Neutrophil (primary cell): ENCODE data around the gene ERICH6B.

ENCODE experiments used
- H3K27ac ChIP-seq: fragments of 200-600 bp; sonication (generic); 2 replicates; pipeline ENCODE4 v1.5.1; 2016; ENCODE audit warnings: mild to moderate bottlenecking, moderate library complexity
- H3K27me3 ChIP-seq: fragments of 200-600 bp; sonication (generic); 2 replicates; pipeline ENCODE4 v1.6.0; 2016; ENCODE audit warnings: mild to moderate bottlenecking
- H3K36me3 ChIP-seq: fragments of 200-600 bp; sonication (generic); 2 replicates; pipeline ENCODE4 v1.5.1; 2017
- H3K4me1 ChIP-seq, 2 experiments: fragments of 200-600 bp in 1 of 2; sonication (generic) in 1 of 2; 1 replicate in 1 of 2; 2 replicates in 1 of 2; pipeline versions ENCODE4 v1.5.1 to v1.6.1; 2013 to 2016; ENCODE audit warnings: low read depth in 1 of 2, low read length in 1 of 2, mild to moderate bottlenecking in 1 of 2, moderate library complexity in 1 of 2; ENCODE audit not compliant: control insufficient read depth in 1 of 2, insufficient read depth in 1 of 2
- H3K4me3 ChIP-seq, 2 experiments: fragments of 200-600 bp in 1 of 2; sonication (generic) in 1 of 2; 1 replicate in 1 of 2; 2 replicates in 1 of 2; pipeline ENCODE4 v1.5.1; 2013 to 2016; ENCODE audit warnings: low read depth in 1 of 2, low read length in 1 of 2, mild to moderate bottlenecking in 1 of 2, moderate library complexity in 1 of 2
- H3K9me3 ChIP-seq: fragments of 200-600 bp; sonication (generic); 2 replicates; pipeline ENCODE4 v1.5.1; 2016
- TF ChIP-seq, protein P1 (sequence below): fragments of 200-600 bp; sonication (generic); IDR thresholded peaks from 2 replicates; pipeline ENCODE4 v1.5.1; 2016; ENCODE audit warnings: antibody characterized with exemption

The ERICH6B gene

DNA sequence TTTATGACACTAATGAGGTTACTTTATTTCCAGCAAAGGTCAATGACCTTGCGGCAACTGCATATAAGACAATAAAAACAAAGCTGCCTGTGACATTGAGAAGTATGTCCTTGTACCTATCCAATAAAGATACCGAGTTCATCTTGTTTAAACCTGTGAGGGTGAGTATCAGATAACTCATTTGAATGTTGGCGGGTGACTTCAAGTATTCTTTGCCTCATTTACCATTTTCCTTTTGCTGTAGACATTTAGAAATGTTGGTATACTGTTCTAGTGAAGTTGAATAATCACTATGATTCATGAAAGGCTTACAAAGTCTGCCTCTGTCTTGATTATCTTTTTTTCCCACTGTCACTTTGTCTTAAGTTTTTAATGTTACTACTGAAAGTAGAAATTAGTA is 85.8 kb downstream of the ERICH6B start:
- Histone ChIP-seq H3K27me3 (no peaks in the 10 kb centered on the region), H3K9me3 (no peaks in the 10 kb centered on the region), H3K4me3 (no peak overlapping the region), H3K27ac (no peak overlapping the region), H3K4me1 (no peaks in the 10 kb centered on the region), H3K36me3 (peaks cover 95% of the 10 kb centered on the region)
- TF ChIP-seq, protein P1, sequence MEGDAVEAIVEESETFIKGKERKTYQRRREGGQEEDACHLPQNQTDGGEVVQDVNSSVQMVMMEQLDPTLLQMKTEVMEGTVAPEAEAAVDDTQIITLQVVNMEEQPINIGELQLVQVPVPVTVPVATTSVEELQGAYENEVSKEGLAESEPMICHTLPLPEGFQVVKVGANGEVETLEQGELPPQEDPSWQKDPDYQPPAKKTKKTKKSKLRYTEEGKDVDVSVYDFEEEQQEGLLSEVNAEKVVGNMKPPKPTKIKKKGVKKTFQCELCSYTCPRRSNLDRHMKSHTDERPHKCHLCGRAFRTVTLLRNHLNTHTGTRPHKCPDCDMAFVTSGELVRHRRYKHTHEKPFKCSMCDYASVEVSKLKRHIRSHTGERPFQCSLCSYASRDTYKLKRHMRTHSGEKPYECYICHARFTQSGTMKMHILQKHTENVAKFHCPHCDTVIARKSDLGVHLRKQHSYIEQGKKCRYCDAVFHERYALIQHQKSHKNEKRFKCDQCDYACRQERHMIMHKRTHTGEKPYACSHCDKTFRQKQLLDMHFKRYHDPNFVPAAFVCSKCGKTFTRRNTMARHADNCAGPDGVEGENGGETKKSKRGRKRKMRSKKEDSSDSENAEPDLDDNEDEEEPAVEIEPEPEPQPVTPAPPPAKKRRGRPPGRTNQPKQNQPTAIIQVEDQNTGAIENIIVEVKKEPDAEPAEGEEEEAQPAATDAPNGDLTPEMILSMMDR: no peak

DNA sequence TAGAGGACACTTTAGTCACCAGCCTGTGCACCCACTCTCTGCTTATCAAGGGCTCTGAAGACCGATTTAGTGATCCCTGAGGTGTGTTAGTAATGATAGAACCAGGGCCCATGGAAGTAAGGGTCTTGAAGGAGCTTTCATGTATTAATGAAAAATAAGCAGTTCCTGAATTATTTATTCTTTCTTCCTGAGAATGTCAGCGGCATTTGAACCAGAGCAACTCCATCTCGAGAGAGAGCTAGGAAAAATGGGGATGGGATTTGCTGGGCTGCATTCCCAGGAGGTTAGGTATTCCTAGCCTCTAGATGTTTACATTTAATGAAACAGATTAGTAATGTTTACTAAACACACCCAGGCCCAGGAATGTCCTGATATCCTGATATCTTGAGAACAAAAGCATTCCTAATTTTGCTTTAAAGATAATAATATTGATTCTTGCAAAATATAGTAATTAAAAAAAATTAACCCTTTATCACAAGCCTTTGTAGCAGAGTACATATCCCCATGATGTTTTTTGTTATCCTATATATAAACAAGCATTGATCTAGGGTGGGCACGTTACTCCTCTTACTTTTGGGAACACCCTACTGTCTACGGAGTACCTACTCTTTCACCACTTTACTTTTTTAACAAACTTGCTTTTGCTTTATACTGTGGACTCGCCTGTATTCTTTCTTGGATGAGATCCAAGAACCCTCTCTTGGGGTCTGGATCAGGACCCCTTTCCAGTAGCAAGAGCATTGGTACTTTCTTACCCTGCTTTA is 87.7 kb downstream of the ERICH6B start:
- H3K36me3 ChIP-seq: peaks cover 90% of the 10 kb centered on the region
- TF ChIP-seq, protein P1: no peak
- H3K4me1 ChIP-seq: no peaks in the 10 kb centered on the region
- no peaks in the 10 kb centered on the region for H3K9me3 ChIP-seq
- H3K27ac ChIP-seq: no peak overlapping the region
- no peaks in the 10 kb centered on the region for H3K27me3 ChIP-seq
- H3K4me3 ChIP-seq: no peak overlapping the region

DNA sequence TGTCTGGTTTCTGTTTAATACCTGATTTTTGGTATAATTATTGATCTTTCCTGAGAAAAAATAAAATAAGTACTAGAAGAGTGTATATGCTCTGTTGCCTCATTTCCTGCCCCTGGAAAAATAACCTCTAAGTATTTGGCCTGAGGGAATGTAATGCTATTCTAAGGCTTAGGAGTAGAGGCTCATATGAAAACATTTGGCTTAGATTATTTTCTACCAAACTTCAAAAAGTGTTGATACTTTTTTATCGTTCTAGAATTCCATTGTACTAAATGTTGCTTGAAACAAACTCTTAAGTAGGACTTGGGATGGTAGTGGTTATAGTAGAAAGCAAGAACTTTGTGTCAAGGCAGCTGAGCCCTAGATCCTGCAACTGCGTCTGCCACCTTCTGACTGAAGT is 93.0 kb downstream of the ERICH6B start:
- peaks cover 83% of the 10 kb centered on the region for H3K36me3 ChIP-seq
- H3K27ac ChIP-seq: no peak overlapping the region
- no peaks in the 10 kb centered on the region for H3K27me3 ChIP-seq
- no peak overlapping the region for H3K4me3 ChIP-seq
- no peaks in the 10 kb centered on the region for H3K4me1 ChIP-seq
- H3K9me3 ChIP-seq: no peaks in the 10 kb centered on the region
- TF ChIP-seq, protein P1: no peak

DNA sequence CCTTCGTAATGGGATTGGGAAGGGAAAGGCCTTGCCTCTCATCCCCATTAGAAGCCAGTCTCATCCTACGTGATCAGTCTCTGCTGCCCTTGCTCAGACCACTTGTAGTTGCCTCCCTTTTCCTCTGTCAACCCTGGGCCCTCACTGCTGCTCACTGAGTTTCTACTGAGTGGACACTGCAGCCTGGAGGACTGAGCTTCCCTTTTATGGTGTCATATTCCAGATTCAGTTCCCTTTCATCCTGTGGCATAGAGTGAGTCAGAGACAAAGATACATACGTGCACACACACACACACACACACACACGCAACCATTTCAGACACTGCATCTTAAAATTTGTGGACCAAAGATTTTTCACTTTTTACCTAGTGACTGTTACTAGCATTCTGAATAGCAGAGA is 94.2 kb downstream of the ERICH6B start:
- Histone ChIP-seq H3K27ac (no peak overlapping the region), H3K4me3 (no peak overlapping the region), H3K4me1 (no peaks in the 10 kb centered on the region), H3K36me3 (peaks cover 83% of the 10 kb centered on the region), H3K27me3 (no peaks in the 10 kb centered on the region), H3K9me3 (no peaks in the 10 kb centered on the region)
- TF ChIP-seq, protein P1: no peak

GRCh38 chr13:45519493-45519892 is 96.0 kb downstream of the ERICH6B start:
- Histone ChIP-seq H3K27ac (no peak overlapping the region), H3K4me3 (no peak overlapping the region), H3K36me3 (peaks cover 86% of the 10 kb centered on the region), H3K9me3 (no peaks in the 10 kb centered on the region), H3K27me3 (no peaks in the 10 kb centered on the region), H3K4me1 (no peaks in the 10 kb centered on the region)
- TF ChIP-seq, protein P1: no peak
